ENCODE data around the gene KIAA1549. TPM values are rescaled to one million over a fixed set of nuclear protein-coding genes. Genes with fewer than 3 reads are reported as not detected.

Gene KIAA1549
- total and polyA plus RNA-seq, 12 donors, result 0.49 to 2.1 (median 1.6) TPM

DNA sequence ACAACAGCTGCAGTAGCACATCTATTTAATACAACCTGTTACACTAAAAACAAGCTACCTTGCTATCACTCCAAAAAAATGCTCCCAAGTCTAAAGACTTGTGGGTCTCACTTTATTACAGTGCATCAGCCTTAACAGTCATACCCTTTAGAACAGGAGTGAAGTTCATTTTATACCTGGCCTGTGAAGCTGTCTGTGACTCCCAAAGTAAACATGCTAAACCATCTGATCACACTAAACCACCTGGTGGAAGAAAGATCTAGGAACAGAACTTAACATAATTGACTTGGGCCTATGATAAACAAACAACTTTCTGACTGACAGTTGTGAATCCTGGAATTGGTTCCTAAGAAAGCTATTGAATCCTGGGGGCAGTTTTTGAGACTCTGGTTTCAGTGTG lies 102.3 kb downstream of the KIAA1549 start:
- Histone ChIP-seq H3K36me3 (peaks cover 0 to 2% (median 0%) of the 10 kb centered on the region in 9 donors), H3K4me1 (peaks cover 4 to 15% (median 9%) of the 10 kb centered on the region in 9 donors), H3K9me3 (no peaks in the 10 kb centered on the region), H3K4me3 (no peak overlapping the region), H3K27ac (no peak overlapping the region), H3K27me3 (no peaks in the 10 kb centered on the region)
- intact Hi-C loops (cut with DNase I), result no loop called here
- TF ChIP-seq, protein P1, sequence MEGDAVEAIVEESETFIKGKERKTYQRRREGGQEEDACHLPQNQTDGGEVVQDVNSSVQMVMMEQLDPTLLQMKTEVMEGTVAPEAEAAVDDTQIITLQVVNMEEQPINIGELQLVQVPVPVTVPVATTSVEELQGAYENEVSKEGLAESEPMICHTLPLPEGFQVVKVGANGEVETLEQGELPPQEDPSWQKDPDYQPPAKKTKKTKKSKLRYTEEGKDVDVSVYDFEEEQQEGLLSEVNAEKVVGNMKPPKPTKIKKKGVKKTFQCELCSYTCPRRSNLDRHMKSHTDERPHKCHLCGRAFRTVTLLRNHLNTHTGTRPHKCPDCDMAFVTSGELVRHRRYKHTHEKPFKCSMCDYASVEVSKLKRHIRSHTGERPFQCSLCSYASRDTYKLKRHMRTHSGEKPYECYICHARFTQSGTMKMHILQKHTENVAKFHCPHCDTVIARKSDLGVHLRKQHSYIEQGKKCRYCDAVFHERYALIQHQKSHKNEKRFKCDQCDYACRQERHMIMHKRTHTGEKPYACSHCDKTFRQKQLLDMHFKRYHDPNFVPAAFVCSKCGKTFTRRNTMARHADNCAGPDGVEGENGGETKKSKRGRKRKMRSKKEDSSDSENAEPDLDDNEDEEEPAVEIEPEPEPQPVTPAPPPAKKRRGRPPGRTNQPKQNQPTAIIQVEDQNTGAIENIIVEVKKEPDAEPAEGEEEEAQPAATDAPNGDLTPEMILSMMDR (IDR thresholded peaks at IDR 0.05), result no peak
- DNase-seq (no peak), ATAC-seq (no peak)

DNA sequence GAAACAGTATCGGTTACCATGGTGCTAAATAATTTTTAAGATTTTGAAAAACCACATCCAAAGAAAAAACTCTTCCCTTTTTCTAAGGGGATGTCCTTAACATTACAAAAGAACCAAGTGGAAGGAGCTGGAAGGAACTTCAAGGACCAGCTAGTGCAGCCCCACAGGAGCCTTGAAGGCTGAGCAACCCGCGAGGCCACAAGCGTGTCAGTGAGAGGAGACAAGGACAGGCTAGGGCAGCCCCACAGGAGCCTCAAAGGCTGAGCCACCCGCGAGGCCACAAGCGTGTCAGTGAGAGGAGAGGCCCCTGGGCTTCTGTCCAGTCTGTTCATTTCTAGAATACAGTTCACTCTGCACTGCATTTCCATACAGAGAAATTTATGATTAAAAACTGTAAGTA lies 103.1 kb downstream of the KIAA1549 start:
- 90 to 91% methylated on average over 7 of the region's 7 CpGs for WGBS, 2 donors
- no peak for ATAC-seq
- no peak for DNase-seq
- Histone ChIP-seq H3K4me3 (no peak overlapping the region), H3K27ac (no peak overlapping the region), H3K4me1 (peaks cover 4 to 15% (median 9%) of the 10 kb centered on the region in 9 donors), H3K36me3 (peaks cover 0 to 2% (median 0%) of the 10 kb centered on the region in 9 donors), H3K27me3 (no peaks in the 10 kb centered on the region), H3K9me3 (no peaks in the 10 kb centered on the region)
- intact Hi-C loops (cut with DNase I), result no loop called here
- TF ChIP-seq, protein P1 (IDR thresholded peaks at IDR 0.05), result no peak

DNA sequence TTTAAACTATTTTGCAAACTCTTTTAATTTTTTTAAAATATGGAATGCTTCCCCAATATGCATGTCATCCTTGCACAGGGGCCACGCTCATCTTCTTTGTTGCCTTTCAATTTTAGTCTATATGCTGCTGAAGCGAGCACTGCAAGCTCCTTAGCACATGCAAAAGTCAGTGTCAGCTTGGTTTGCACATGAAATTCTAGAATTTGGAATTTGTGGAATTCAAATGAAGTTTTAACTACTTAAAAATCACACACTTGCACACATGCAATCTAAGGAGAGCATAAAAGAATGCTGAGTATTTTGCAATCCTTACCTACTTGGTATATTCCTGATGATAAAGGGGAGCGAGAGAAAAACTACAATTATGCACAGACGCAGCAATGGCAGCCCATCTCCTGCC lies 104.9 kb downstream of the KIAA1549 start:
- H3K4me1 ChIP-seq, result peaks cover 4 to 10% (median 7%) of the 10 kb centered on the region in 9 donors
- intact Hi-C loops (cut with DNase I), result no loop called here
- TF ChIP-seq, protein P1 (IDR thresholded peaks at IDR 0.05), result no peak
- no peaks in the 10 kb centered on the region for H3K9me3 ChIP-seq
- 90 to 92% methylated on average over 4 of the region's 4 CpGs for WGBS, 2 donors
- no peaks in the 10 kb centered on the region for H3K27me3 ChIP-seq
- no peak overlapping the region for H3K4me3 ChIP-seq
- DNase-seq (no peak), ATAC-seq (no peak)
- peaks cover 0 to 3% (median 0%) of the 10 kb centered on the region in 9 donors for H3K36me3 ChIP-seq
- no peak overlapping the region for H3K27ac ChIP-seq

DNA sequence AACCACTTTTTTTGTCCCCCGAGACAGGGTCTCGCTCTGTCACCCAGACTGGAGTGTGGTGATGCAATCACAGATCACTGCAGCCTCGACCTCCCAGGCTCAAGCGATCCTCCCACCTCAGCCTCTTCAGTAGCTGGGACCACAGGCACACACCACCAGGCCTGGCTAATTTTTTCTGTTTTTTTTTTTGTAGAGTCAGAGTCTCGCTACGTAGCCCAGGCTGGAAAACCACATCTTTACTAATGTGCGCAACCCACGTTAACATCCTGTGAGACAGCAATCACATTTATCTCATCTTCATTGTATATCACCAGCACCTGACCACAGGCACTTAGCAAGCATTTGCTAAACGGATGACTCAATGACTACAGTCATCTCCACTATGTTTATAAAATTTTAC lies 105.4 kb downstream of the KIAA1549 start:
- Histone ChIP-seq H3K27ac (no peak overlapping the region), H3K4me1 (peaks cover 0 to 5% (median 3%) of the 10 kb centered on the region in 9 donors), H3K36me3 (peaks cover 0 to 8% (median 0%) of the 10 kb centered on the region in 9 donors), H3K27me3 (no peaks in the 10 kb centered on the region), H3K9me3 (no peaks in the 10 kb centered on the region), H3K4me3 (no peak overlapping the region)
- intact Hi-C loops (cut with DNase I), result no loop called here
- ATAC-seq, result peak in 1 of 8 donors; percentile 14
- DNase-seq, result no peak
- TF ChIP-seq, protein P1 (IDR thresholded peaks at IDR 0.05), result no peak
- WGBS, 2 donors, result 88 to 92% methylated on average over 9 of the region's 9 CpGs
